SK-N-SH (cell line): ENCODE data around the gene NUDCD3.
"Not testable (repeated sequence)": the region's sequence is repeated elsewhere in the genome, so short reads cannot be mapped to it uniquely, and the experiment has no call there.

Experiments
- CTCF ChIP-seq: fragments of 200-600 bp; sonication (generic); IDR thresholded peaks from 2 replicates; pipeline ENCODE4 v1.6.1; 2017; ENCODE audit warnings: antibody characterized with exemption, mild to moderate bottlenecking, moderate library complexity
- ELF1 ChIP-seq: IDR thresholded peaks from 2 replicates; pipeline ENCODE4 v1.4.0; 2012
- EZH2phosphoT487 ChIP-seq: fragments of 200-600 bp; sonication (generic); IDR thresholded peaks from 2 replicates; pipeline ENCODE4 v1.6.1; 2017; ENCODE audit warnings: low read depth, mixed run types, mild to moderate bottlenecking, antibody characterized with exemption, moderate library complexity, borderline replicate concordance
- GABPA ChIP-seq: IDR thresholded peaks from 2 replicates; pipeline ENCODE4 v1.4.0; 2012; ENCODE audit warnings: low read depth, mild to moderate bottlenecking
- JUND ChIP-seq: IDR thresholded peaks from 2 replicates; pipeline ENCODE4 v1.4.0; 2012
- MAX ChIP-seq: IDR thresholded peaks from 2 replicates; pipeline ENCODE4 v1.4.0; 2012; ENCODE audit warnings: low read depth
- RXRA ChIP-seq: IDR thresholded peaks from 2 replicates; pipeline ENCODE4 v1.4.0; 2012; ENCODE audit warnings: low read depth, mild to moderate bottlenecking, borderline replicate concordance
- SIN3A ChIP-seq: IDR thresholded peaks from 2 replicates; pipeline ENCODE4 v1.6.1; 2012; ENCODE audit warnings: low read depth, mild to moderate bottlenecking, low read length, moderate library complexity, borderline replicate concordance
- SMC3 ChIP-seq: IDR thresholded peaks from 2 replicates; pipeline ENCODE4 v1.6.1; 2012; ENCODE audit warnings: low read depth, low read length, improper control_type of control experiment
- USF2 ChIP-seq: fragments of 150-350 bp; IDR thresholded peaks from 2 replicates; pipeline ENCODE4 v1.6.1; 2017; ENCODE audit warnings: antibody characterized with exemption, low read length, low read depth, borderline replicate concordance
- YY1 ChIP-seq: IDR thresholded peaks from 2 replicates; pipeline ENCODE4 v1.4.0; 2012; ENCODE audit warnings: low read depth, mild to moderate bottlenecking

GRCh38 chr7:44506592-44507288 is 16.3 kb upstream of the NUDCD3 start:
- TF ChIP-seq CTCF, GABPA, EZH2phosphoT487, YY1, USF2, ELF1, SIN3A, SMC3, MAX, RXRA, JUND: not testable (repeated sequence)
